Suppressor macrophage treated with lipopolysaccharide for 4 hours (primary cell): ENCODE data around the gene ZNF600.
"Not testable (repeated sequence)": the region's sequence is repeated elsewhere in the genome, so short reads cannot be mapped to it uniquely, and the experiment has no call there.

Experiments
- DNase-seq: peaks from one replicate; pipeline ENCODE4 v3.0.0-alpha.2; 2020

The ZNF600 gene

GRCh38 chr19:52741371-52741770 lies 45.2 kb downstream of the ZNF600 start:
- not testable (repeated sequence) for DNase-seq

DNA sequence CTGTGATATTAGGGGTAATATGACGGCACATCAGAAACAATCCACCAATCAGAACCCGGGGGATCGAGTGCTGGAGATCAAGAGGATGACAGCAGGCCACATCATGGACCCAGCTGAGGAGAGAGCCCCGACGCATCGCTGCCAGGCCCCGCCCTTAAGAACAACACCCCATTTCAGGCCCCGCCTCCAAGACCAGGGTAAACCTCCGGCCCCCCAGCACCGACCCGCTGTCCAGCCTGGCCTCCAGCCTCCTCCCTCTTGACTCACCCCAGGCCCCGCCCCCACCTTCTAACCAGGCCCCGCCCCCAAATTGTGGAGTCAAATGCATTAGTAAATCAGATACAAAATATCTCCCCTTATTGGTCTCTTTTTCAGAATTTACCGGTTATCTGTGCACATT lies 47.0 kb downstream of the ZNF600 start:
- no peak for DNase-seq

- DNase-seq, result no peak
These were observed 50.9 kb downstream of the ZNF600 start for GRCh38 chr19:52735734-52736133.

GRCh38 chr19:52734893-52735661 lies 51.5 kb downstream of the ZNF600 start, which contains the start of gene ZNF611:
TSS of gene ZNF611 (minus strand) at chr19:52735044. CDS start at chr19:52715894, 19,150 bp downstream.
- peak; percentile 98 for DNase-seq

- DNase-seq, result peak; percentile 11
These were observed 52.2 kb downstream of the ZNF600 start for GRCh38 chr19:52734331-52734892.

DNA sequence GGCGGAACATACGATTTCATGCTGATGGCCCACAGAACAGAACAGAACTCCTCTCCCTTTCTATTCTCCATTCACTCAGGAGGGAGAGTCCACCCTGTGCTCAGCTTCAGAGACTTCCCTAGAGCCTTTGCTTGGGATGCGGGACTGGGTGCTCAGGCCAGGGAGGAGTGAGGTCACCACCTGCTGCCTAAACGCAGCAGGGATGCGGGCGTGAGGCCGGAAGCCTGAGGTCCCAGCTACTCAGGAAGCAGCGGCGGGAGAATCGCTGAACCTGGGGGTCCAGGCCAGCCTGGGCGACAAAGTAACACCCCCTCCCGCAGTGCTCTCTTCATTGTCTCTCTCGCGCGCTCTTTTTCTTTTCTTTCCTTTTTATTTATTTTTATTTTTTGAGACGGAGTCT lies 60.5 kb downstream of the ZNF600 start:
- not testable (repeated sequence) for DNase-seq

DNA sequence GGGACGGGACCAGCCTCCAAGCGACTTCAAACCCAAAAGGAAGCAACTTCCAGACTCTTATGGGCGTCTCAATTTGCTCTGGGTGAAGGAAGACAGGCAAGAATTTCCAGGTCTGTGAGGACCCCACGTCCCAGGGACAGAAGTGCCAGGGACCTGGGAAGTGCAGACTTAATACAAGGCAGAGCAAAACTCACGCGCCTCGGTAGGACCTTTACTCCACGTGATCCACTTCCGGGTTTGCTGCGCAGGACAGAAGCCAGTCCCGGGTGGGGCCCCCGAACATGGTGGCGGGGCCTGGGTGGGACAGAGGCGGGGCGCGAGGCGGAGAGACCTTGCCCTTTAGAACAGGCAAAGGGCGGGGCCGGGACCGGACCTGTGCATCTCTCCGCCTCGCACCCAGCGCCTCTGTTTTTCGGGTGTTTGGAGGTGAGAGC lies 61.0 kb downstream of the ZNF600 start:
- DNase-seq, result no peak

DNA sequence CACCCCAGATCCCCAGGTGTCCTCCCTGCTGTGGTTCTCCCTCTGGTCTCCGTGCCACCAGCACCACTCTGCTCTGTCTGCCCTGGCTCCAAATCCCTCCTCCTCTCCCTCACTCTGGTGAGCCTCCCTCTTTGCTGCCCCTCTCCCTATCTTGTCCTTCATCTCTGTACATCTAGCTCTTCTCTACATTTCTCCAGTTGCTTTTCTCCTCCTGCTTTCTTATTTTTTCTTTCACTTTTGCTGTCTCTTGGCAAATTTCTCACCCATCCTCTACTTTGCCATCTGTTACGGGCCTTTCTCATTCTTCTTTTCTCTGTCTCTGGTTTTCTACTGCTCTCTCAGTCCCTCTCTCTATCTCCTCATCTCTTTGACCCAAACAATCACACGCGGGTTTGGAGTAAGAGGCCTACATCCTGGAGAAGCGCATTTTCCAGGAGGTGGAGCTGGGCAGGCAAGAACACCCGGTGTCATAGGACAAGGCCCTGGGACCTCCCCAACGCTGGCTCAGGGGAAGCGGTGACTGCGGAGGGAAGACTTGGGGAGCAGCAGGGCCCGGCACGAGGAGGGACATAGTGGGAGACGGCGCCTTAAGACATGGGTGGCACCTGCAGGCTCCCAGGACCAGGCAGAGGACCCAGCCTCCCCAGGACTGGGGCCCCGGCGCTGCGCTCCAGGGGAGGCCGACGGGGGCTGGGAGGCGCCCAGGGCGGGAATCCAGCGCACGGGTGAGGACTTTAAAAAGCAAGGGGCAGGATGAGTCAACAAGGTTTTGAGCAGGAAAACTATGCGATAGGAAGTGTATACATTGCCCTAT lies 61.7 kb downstream of the ZNF600 start:
- DNase-seq, result no peak

- DNase-seq, result not testable (repeated sequence)
These were observed 62.5 kb downstream of the ZNF600 start for GRCh38 chr19:52723907-52724598.

- no peak for DNase-seq
These were observed 64.3 kb downstream of the ZNF600 start for GRCh38 chr19:52722062-52723003.

DNA sequence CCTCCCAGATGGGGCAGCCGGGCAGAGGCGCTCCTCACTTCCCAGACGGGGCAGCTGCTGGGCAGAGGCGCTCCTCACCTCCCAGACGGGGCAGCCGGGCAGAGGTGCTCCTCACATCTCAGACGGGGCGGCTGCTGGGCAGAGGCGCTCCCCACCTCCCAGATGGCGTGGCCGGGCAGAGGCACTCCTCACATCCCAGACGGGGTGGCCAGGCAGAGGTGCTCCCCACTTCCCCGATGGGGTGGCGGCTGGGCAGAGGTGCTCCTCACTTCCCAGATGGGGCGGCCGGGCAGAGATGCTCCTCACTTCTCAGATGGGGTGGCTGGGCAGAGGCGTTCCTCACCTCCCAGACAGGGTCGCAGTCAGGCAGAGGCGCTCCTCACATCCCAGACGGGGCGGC lies 66.0 kb downstream of the ZNF600 start:
- DNase-seq, result not testable (repeated sequence)

DNA sequence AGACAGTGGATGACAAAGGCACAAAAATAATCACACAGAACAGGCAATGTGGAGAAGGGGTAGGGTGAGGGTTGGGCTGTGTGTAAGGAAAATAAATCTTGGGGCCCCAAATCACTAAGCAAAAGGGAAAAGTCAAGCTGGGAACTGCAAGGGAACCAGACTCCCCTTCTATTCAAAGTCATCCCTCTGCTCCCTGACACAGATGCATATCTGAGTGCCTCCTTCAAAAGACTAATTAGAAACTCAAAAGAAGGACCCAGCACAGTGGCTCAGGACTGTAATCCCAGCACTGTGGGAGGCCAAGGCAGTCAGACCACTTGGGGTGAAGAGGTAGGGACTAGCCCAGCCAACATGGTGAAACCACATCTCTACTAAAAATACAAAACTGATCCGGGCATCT lies 70.1 kb downstream of the ZNF600 start:
- DNase-seq, result no peak

- not testable (repeated sequence) for DNase-seq
These were observed 70.7 kb downstream of the ZNF600 start for GRCh38 chr19:52715902-52716301.

GRCh38 chr19:52715330-52715729 lies 71.3 kb downstream of the ZNF600 start:
- DNase-seq, result not testable (repeated sequence)
